Measurements from ENCODE around the gene DESI1. TPM values are rescaled to one million over a fixed set of nuclear protein-coding genes. Genes with fewer than 3 reads are reported as not detected.
"Not testable (repeated sequence)": the region's sequence is repeated elsewhere in the genome, so short reads cannot be mapped to it uniquely, and the experiment has no call there.

DESI1 gene
- polyA plus RNA-seq, 1 donor, result 20.2 TPM

DNA sequence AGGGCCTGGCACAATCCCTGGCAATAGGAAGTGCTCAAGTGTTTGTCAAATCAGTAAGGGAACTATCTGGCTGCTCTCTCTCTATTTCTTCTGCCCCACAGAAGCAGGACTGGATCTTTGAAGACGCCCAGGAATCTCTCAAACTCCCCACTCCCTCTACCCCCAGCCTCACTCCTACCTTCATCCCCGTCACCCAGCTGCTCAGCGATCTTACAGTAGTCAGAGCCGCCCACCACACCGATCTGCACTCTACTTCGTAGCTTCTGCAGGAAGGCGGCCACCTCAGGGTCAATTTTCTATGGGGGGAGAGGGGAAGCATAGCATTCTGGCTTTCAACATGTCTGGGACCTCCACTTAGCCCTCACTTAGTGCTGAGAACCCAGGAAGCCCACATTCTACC is 34.9 kb downstream of the DESI1 start:
- no peak for DNase-seq (ENCODE audit: low read depth)

- no peak for DNase-seq (ENCODE audit: low read depth)
Observed at GRCh38 chr22:41584881-41585280, 36.0 kb downstream of the DESI1 start.

- no peak for DNase-seq (ENCODE audit: low read depth)
Observed at GRCh38 chr22:41582694-41583093, 38.1 kb downstream of the DESI1 start.

DNA sequence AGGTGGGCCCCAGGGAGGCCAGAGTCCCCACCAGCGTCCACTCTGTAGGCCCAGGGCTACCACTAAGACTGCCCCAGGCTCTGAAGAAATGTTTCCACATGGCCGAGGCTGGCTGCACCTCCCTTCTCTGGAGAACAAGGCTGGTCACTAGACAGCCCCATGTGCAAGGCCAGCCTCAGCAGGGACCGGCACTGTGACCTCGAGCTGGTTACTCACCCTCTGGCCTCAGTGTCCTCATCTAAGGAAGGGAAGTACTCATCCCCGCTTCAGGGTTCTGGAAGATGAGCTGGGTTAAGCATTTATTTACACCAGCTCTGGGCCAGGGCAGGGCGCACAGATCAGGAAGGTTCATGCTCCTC is 40.9 kb downstream of the DESI1 start:
- no peak for DNase-seq (ENCODE audit: low read depth)

DNA sequence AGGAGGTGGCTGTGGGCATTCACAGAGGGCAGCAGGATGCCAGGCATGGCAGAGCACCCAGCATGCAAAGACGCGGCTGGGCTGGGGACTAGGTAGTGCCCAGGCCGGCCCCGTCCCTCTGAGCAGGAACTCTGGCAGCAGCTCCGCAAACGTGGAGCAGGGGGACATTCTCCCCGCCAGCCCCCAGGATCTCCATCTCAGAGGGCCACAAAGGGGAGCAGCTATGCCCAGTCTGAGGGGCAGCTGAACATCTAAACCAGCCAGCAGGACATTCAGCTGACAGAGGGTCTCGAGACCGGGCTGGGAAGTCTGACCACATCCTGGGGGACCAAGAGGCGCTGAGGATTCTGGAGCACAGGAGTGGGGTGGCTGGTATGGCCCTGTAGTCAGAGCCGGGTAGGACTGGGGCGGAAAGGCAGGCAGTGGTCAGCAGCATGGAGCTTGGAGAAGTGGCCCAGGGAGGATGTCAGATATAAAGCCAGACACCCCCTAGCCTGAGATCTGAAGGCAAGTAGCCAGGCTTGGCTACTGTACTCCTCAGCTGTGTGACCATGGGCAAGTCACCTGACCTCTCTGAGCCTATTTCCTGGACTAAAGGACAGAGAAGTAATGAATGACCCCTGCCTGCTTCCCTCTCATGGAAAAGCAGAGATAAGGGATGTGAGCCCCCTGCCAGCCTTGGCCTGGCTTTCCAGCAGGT is 41.4 kb downstream of the DESI1 start:
- DNase-seq (ENCODE audit: low read depth), result no peak

DNA sequence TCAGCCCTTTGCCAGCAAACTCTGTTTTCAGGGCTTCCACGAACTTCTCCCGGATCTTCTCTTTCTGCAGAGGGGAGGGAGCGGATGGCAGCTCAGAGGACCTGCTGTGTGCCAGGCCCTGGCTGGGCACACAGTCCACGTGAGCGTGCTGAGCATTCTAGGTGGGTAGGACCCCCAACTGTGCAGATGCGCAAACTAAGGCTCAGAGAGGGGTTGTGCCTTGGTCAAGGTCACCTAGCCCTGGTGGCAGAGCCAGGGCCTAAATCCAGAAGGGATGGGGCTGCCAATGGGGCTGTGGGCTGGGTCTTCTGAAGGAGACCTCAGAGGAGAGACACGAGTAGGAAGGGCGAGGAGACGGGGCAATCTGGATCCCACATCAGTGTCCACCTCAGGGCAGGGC is 42.0 kb downstream of the DESI1 start:
- no peak for DNase-seq (ENCODE audit: low read depth)

DNA sequence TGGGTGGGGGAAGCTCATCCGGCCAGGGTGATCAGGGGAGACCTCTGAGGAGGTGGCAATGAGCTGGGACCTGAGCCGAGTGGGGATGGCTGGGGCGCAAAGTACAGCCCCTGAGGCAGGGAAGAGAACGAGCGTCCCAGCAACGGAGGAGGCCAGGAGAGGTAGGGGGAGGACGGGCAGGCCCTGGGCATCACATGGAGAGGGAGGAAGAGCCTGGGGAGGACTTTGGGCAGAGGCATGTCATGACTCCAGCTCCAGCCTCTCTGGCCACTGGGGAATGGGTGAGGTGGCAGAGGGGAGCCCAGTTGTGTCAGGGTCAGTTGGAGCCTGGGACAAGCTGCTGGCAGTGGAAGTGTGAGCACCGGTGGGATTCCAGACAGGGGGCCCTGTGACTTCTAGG is 42.7 kb downstream of the DESI1 start:
- DNase-seq (ENCODE audit: low read depth), result no peak

GRCh38 chr22:41576877-41577276 is 44.0 kb downstream of the DESI1 start:
- no peak for DNase-seq (ENCODE audit: low read depth)

DNA sequence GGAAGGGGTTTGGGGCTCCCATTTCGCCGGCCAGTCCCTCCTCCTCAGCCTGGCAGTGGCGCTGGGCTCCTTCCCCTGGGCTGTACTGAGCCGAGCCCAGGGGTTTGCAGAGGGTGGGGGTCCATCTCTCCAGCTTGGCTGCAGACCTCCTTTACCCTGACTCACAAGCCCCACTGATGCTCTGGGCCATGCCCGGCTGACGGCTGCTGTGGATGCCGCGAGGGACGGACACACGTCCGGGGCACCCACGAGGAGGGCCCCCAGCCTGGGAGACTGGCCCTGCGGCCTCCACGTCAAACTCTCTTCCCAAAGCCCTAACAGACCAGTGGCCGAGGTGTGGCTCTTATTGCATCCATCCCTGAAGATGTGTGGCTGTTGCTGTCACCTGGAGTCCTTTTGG is 45.3 kb downstream of the DESI1 start:
- DNase-seq (ENCODE audit: low read depth), result no peak

- no peak for DNase-seq (ENCODE audit: low read depth)
Observed at GRCh38 chr22:41574847-41575381, 45.9 kb downstream of the DESI1 start.

GRCh38 chr22:41573677-41574076 is 47.2 kb downstream of the DESI1 start:
- no peak for DNase-seq (ENCODE audit: low read depth)

DNA sequence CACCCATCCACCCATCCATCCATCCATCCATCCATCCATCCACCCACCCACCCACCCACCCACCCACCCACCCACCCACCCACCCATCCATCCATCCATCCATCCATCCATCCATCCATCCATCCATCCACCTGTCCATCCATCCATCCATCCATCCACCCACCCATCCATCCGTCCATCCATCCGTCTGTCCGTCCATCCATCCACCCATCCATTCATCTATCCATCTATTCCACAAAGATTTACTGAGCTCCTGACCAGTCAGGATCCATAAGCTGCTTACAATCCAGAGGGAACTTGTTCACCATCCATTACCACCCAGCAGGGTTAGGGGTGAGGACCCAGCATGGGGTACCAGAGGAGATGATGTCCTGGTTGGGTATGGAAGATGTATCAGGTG is 48.5 kb downstream of the DESI1 start:
- not testable (repeated sequence) for DNase-seq (ENCODE audit: low read depth)

- no peak for DNase-seq (ENCODE audit: low read depth)
Observed at GRCh38 chr22:41571786-41572185, 49.1 kb downstream of the DESI1 start.

DNA sequence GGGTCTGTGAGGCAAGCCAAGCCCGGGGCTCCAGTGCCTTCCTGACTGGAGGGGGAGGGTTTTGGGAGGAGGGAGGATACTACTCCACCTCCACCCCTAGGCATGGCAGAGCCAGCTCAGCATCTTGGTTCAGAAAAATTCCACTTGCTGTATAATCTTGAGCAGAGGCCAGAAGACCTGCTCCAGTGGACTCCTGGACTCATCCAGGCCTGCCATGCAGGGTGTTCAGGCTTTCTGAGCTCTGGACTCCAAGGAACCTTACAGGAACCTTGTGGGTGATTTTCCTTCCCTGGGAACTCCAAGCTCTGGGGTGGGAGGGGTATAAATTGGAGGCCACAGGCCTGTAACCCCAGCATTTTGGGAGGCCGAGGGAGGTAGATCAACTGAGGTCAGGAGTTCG is 50.6 kb downstream of the DESI1 start:
- no peak for DNase-seq (ENCODE audit: low read depth)

GRCh38 chr22:41568811-41569210 is 52.0 kb downstream of the DESI1 start:
- no peak for DNase-seq (ENCODE audit: low read depth)

GRCh38 chr22:41567512-41567768 is 53.4 kb downstream of the DESI1 start:
- no peak for DNase-seq (ENCODE audit: low read depth)

DNA sequence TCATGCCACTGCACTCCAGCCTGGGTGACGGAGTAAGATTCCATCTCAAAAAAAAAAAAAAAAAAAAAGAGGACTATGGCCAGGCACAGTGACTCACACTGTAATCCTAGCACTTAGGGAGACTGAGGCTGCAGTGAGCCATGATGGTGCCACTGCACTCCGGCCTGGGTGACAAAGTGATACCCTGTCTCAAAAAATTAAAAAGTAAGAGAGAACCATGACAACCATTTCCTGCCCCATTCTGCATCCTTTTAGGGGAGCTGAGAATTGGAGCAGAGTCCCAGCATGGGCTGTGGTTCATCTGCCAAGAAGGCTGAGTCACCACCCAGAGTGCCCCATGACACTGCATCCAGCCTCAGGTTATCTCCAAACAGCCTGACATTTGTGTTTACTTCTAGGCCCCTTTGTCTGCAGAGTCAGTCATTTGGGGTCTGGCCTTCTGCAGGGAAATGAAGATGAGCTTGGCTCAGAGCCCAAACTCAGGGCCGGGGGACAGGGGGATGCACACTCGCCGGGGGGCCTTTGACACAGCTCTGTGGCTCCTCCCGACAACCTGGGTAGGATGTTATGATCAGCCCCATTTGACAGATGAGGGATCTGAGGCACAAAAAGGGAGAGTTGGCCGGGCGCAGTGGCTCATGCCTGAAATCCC is 55.3 kb downstream of the DESI1 start:
- no peak for DNase-seq (ENCODE audit: low read depth)

- DNase-seq (ENCODE audit: low read depth), result no peak
Observed at GRCh38 chr22:41564563-41564962, 56.3 kb downstream of the DESI1 start.

- no peak for DNase-seq (ENCODE audit: low read depth)
Observed at GRCh38 chr22:41563051-41563711, 57.7 kb downstream of the DESI1 start.

- DNase-seq (ENCODE audit: low read depth), result no peak
Observed at GRCh38 chr22:41562461-41562860, 58.4 kb downstream of the DESI1 start.

- no peak for DNase-seq (ENCODE audit: low read depth)
Observed at GRCh38 chr22:41561788-41562187, 59.1 kb downstream of the DESI1 start.

DNA sequence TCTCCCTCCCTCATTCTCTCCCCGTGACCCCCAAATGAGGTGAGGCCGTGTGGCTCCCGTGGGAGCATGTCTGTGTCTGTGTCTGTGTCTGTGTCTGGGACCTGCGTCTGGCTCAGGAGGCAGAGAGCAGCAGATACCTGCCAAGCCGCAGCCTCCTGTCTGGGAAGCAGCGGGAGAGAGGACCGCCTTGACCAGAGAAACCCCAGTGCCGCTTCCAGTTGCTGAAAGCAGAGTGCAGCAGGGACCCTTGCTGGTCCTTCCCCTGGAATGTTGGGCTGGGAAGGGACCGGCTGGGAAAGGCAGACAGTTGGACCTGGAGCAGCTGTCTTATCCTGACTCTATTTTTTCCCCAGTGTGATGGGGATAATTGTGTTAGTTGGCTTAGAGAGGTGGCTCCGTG is 59.5 kb downstream of the DESI1 start:
- DNase-seq (ENCODE audit: low read depth), result no peak

DNA sequence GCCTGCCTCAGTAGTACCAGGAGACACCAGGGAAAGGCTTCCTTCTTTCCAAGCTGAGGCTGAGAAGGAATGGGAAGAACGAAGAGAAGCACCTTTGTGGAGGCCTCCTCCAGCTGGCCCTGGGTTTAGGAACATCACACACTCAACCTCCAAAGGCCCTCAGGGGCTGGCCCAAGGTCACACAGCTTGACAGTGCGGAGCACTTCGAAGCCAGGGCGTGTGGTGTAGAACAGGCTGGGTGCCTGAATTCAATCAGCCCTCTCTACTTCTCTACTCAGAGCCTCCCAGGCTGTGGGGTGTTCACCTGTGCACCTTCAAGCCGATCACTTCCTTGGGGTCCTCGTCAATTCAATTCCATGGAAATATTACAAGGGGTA is 60.8 kb downstream of the DESI1 start:
- no peak for DNase-seq (ENCODE audit: low read depth)
